Measurements from ENCODE around the gene PTPRN2. TPM values are rescaled to one million over a fixed set of nuclear protein-coding genes. Genes with fewer than 3 reads are reported as not detected.

PTPRN2 gene
- total and polyA plus RNA-seq, 2 donors from 2014 or later = 4.8 to 6.2 TPM

DNA sequence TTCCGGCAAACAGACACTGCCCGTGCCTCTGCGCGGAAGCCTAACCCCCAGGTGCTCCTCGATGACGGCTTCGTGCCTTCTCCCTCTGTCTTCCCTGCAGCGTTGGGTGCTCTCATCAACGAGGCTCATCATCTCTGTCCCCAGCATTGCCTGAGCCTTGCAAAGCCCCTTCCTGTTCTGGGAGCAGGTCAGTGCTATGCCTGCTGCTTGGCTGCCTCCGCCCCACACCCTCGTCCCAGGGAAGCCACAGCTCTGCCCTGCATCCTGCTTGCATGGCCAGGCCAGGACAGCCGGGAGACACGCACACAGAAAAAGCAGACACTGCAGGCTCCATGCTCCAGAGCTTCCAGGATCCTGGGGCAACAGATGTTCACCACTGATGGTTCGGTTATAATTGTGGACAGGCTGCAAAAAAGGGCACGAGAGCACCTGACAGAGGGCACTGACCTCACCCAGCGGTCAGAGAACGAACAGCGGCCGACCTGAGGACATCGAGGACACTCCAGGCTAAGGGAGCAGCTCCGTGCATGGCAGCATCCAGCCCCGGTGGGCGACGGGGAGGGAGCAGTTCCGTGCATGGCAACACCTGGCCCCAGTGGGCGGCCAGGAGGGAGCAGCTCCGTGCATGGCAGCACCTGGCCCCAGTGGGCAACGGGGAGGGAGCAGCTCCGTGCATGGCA lies 265.5 kb downstream of the PTPRN2 start:
- Histone ChIP-seq H3K27me3 (ENCODE audit: control insufficient read depth, insufficient read depth, low read length) (no peaks in the 10 kb centered on the region), H3K4me3 (ENCODE audit: low read length in 3 of 3) (no peak overlapping the region), H3K27ac (ENCODE audit: low read depth in 2 of 2, low read length in 2 of 2) (no peak overlapping the region), H3K36me3 (ENCODE audit: control insufficient read depth in 2 of 3, insufficient read depth in 3 of 3, low read length in 3 of 3) (no peaks in the 10 kb centered on the region), H3K9me3 (ENCODE audit: control insufficient read depth in 2 of 3, insufficient read depth in 1 of 3, low read length in 3 of 3) (peaks cover 0 to 4% (median 0%) of the 10 kb centered on the region in 3 donors), H3K4me1 (ENCODE audit: control insufficient read depth in 2 of 3, insufficient read depth in 2 of 3, low read depth in 1 of 3, low read length in 3 of 3) (no peaks in the 10 kb centered on the region), H3K9ac (ENCODE audit: low read length in 3 of 3) (no peak overlapping the region)
- FAIRE-seq (no peak), DNase-seq (no peak)
- intact Hi-C loops (cut with DNase I) = no loop called here
- TF ChIP-seq, protein P1, sequence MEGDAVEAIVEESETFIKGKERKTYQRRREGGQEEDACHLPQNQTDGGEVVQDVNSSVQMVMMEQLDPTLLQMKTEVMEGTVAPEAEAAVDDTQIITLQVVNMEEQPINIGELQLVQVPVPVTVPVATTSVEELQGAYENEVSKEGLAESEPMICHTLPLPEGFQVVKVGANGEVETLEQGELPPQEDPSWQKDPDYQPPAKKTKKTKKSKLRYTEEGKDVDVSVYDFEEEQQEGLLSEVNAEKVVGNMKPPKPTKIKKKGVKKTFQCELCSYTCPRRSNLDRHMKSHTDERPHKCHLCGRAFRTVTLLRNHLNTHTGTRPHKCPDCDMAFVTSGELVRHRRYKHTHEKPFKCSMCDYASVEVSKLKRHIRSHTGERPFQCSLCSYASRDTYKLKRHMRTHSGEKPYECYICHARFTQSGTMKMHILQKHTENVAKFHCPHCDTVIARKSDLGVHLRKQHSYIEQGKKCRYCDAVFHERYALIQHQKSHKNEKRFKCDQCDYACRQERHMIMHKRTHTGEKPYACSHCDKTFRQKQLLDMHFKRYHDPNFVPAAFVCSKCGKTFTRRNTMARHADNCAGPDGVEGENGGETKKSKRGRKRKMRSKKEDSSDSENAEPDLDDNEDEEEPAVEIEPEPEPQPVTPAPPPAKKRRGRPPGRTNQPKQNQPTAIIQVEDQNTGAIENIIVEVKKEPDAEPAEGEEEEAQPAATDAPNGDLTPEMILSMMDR (IDR thresholded peaks at IDR 0.05; ENCODE audit: borderline replicate concordance, extremely low read depth, insufficient read depth) = no peak

DNA sequence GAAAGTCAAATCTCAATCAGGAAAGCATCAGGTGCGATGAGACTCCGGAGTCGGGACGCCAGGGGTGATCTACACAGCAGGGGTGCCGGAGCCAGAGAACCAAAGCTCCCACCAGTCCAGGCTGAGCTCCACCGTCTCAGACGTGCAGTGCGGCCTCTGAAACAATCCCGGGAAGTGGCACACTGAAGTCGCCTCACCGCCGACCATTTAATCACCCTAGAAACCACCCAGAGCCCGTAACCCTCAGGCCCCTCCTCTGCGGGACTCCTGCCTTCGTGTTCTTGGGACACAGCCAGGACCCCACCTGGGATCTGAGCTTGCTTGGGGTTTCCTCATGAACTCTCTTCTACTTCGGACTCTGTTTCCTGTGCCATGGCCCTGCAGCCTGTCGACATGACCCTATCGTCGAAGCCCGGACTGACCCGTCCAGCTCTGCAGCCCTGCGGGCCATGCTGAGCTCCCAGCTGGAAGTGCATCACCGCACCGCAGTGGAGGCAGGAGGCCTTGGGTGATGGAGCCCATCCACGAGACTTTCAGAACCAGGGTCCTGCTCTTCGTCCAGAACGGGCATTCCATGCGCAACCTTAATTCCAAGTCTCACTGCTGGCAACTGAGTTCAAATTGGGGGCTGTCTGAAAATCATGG lies 266.4 kb downstream of the PTPRN2 start:
- TF ChIP-seq, protein P1 (IDR thresholded peaks at IDR 0.05; ENCODE audit: borderline replicate concordance, extremely low read depth, insufficient read depth) = no peak
- no peak for FAIRE-seq

DNA sequence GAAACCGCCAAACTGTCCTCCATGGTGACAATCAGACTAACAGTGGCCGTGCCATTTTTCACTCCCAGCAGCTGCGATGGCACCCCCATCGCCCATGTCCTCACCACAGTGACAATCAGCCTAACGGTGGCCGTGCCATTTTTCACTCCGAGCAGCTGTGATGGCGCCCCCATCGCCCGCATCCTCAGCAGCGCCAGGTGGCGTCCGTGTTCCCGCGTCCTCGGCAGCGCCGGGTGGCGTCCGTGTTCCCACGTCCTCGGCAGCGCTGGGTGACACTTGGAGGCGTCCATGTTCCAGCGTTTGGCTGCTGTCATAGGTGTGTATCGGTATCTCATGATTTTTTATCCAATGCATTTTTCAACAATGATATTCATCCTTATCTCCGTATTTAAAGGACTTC lies 267.3 kb downstream of the PTPRN2 start:
- Histone ChIP-seq H3K4me3 (ENCODE audit: low read length in 3 of 3) (no peak overlapping the region), H3K9ac (ENCODE audit: low read length in 3 of 3) (no peak overlapping the region), H3K4me1 (ENCODE audit: control insufficient read depth in 2 of 3, insufficient read depth in 2 of 3, low read depth in 1 of 3, low read length in 3 of 3) (no peaks in the 10 kb centered on the region), H3K27me3 (ENCODE audit: control insufficient read depth, insufficient read depth, low read length) (no peaks in the 10 kb centered on the region), H3K36me3 (ENCODE audit: control insufficient read depth in 2 of 3, insufficient read depth in 3 of 3, low read length in 3 of 3) (no peaks in the 10 kb centered on the region), H3K9me3 (ENCODE audit: control insufficient read depth in 2 of 3, insufficient read depth in 1 of 3, low read length in 3 of 3) (no peaks in the 10 kb centered on the region), H3K27ac (ENCODE audit: low read depth in 2 of 2, low read length in 2 of 2) (no peak overlapping the region)
- TF ChIP-seq, protein P1 (IDR thresholded peaks at IDR 0.05; ENCODE audit: borderline replicate concordance, extremely low read depth, insufficient read depth) = no peak
- no peak for FAIRE-seq
- DNase-seq = no peak
- intact Hi-C loops (cut with DNase I) = no loop called here

More for the DNA sequence above, 266.4 kb downstream of the PTPRN2 start:
- Histone ChIP-seq H3K27ac (ENCODE audit: low read depth in 2 of 2, low read length in 2 of 2) (no peak overlapping the region), H3K4me3 (ENCODE audit: low read length in 3 of 3) (no peak overlapping the region), H3K4me1 (ENCODE audit: control insufficient read depth in 2 of 3, insufficient read depth in 2 of 3, low read depth in 1 of 3, low read length in 3 of 3) (no peaks in the 10 kb centered on the region), H3K36me3 (ENCODE audit: control insufficient read depth in 2 of 3, insufficient read depth in 3 of 3, low read length in 3 of 3) (no peaks in the 10 kb centered on the region), H3K9me3 (ENCODE audit: control insufficient read depth in 2 of 3, insufficient read depth in 1 of 3, low read length in 3 of 3) (no peaks in the 10 kb centered on the region), H3K27me3 (ENCODE audit: control insufficient read depth, insufficient read depth, low read length) (no peaks in the 10 kb centered on the region), H3K9ac (ENCODE audit: low read length in 3 of 3) (no peak overlapping the region)
- DNase-seq = no peak
- intact Hi-C loops (cut with DNase I) = no loop called here

Measured in kidney (tissue), 14 donors.